GM12878 (cell line): ENCODE data around the gene LONRF2. TPM values are rescaled to one million over a fixed set of nuclear protein-coding genes. Genes with fewer than 3 reads are reported as not detected.

Experiments used
- ATAC-seq: fragments of 200-7000 bp; cut with Tn5 transposase; 3 replicates; pipeline ENCODE4 v1.9.1; 2020; ENCODE audit warnings: mild to moderate bottlenecking, moderate library complexity
- BruUV-seq: library from RNA; stranded (reverse); fragments of 400-500 nt; replicated peaks from 2 replicates; lab custom pipeline; 2021; lab: Mats Ljungman, UMichigan
- CTCF ChIA-PET: fragments of 300-600 bp; sonication (Branson Sonifier 250); formaldehyde crosslinking; extraction: SDS; loops from one replicate; lab custom pipeline; 2021; ENCODE audit warnings: inconsistent platforms; lab: Yijun Ruan, JAX
- POLR2A ChIA-PET: fragments of 350-600 bp; formaldehyde crosslinking; extraction: SDS; loops from one replicate; lab custom pipeline; 2021; ENCODE audit warnings: inconsistent platforms; lab: Charles Lee
- RAD21 ChIA-PET: fragments of 300-600 bp; sonication (Branson Sonifier 250); formaldehyde crosslinking; loops from one replicate; lab custom pipeline; 2023; ENCODE audit warnings: antibody characterized with exemption; ENCODE audit not compliant: unreplicated experiment; lab: Charles Lee
- SMC1A ChIA-PET: fragments of 300-600 bp; sonication (Branson Sonifier 250); formaldehyde crosslinking; loops from one replicate; lab custom pipeline; 2023; ENCODE audit not compliant: unreplicated experiment, uncharacterized antibody; lab: Charles Lee
- DNase-seq: peaks from one replicate; pipeline ENCODE4 v3.0.0-alpha.2; 2011; ENCODE audit warnings: low read depth, low spot score
- FAIRE-seq: peaks from 3 replicates; lab custom pipeline; 2011; peaks lifted over from hg19 to GRCh38; lab: Jason Lieb, UNC
- H2AFZ ChIP-seq: 2 replicates; pipeline ENCODE4 v1.6.0; 2011; ENCODE audit warnings: low read depth, low read length, control low read depth; ENCODE audit not compliant: control insufficient read depth
- H3K27ac ChIP-seq: 2 replicates; pipeline ENCODE4 v1.5.1; 2011; ENCODE audit warnings: control low read depth; ENCODE audit not compliant: control insufficient read depth, insufficient read depth
- H3K27me3 ChIP-seq, 2 experiments: replicated peaks in 1 of 2; 2 replicates each; pipeline versions ENCODE4 v1.6.0 to v1.6.1; 2011; ENCODE audit warnings: low read length in 1 of 2; ENCODE audit not compliant: control insufficient read depth in 2 of 2, insufficient read depth in 2 of 2
- H3K36me3 ChIP-seq, 2 experiments: 2 replicates each; pipeline ENCODE4 v1.5.1; 2011; ENCODE audit warnings: low read length in 1 of 2; ENCODE audit not compliant: control insufficient read depth in 2 of 2, insufficient read depth in 2 of 2
- H3K4me1 ChIP-seq: 2 replicates; pipeline ENCODE4 v1.6.1; 2011; ENCODE audit warnings: mild to moderate bottlenecking, low read length, moderate library complexity, mixed read lengths; ENCODE audit not compliant: control insufficient read depth, insufficient read depth
- H3K4me2 ChIP-seq: 2 replicates; pipeline ENCODE4 v1.6.0; 2011; ENCODE audit warnings: control low read depth; ENCODE audit not compliant: control insufficient read depth, insufficient read depth
- H3K4me3 ChIP-seq: fragments of 200-600 bp; sonication (generic); 2 replicates; pipeline ENCODE4 v1.5.1; 2016
- H3K79me2 ChIP-seq: 2 replicates; pipeline ENCODE4 v1.6.0; 2011; ENCODE audit warnings: low read length; ENCODE audit not compliant: control insufficient read depth, insufficient read depth
- H3K9ac ChIP-seq: 2 replicates; pipeline ENCODE4 v1.8.0; 2011; ENCODE audit warnings: low read length, control low read depth, mixed read lengths; ENCODE audit not compliant: control insufficient read depth, insufficient read depth
- H3K9me3 ChIP-seq: replicated peaks from 3 replicates; pipeline ENCODE4 v1.5.1; 2011; ENCODE audit warnings: mild to moderate bottlenecking, low read length; ENCODE audit not compliant: control insufficient read depth, insufficient read depth
- H4K20me1 ChIP-seq: 2 replicates; pipeline ENCODE4 v1.6.0; 2011; ENCODE audit not compliant: control insufficient read depth, insufficient read depth
- BRCA1 ChIP-seq: IDR thresholded peaks from 2 replicates; pipeline ENCODE4 v1.6.1; 2011; ENCODE audit warnings: low read depth, low read length, improper control_type of control experiment
- FOXM1 ChIP-seq: IDR thresholded peaks from 2 replicates; pipeline ENCODE4 v1.6.1; 2012; ENCODE audit warnings: low read depth, mild to moderate bottlenecking, inconsistent platforms, low read length, moderate library complexity
- HDAC6 ChIP-seq: fragments of 200-600 bp; sonication (generic); IDR thresholded peaks from one replicate; pipeline ENCODE4 v1.8.0; 2017; ENCODE audit warnings: antibody characterized with exemption; ENCODE audit not compliant: unreplicated experiment
- HSF1 ChIP-seq: fragments of 150-350 bp; IDR thresholded peaks from 2 replicates; pipeline ENCODE4 v1.6.1; 2014; ENCODE audit warnings: mild to moderate bottlenecking, low read depth, low read length
- MTA3 ChIP-seq: IDR thresholded peaks from 2 replicates; pipeline ENCODE4 v1.6.1; 2012; ENCODE audit warnings: low read length, inconsistent platforms, borderline replicate concordance
- NBN ChIP-seq: fragments of 450-650 bp; IDR thresholded peaks from 2 replicates; pipeline ENCODE4 v1.6.1; 2016
- NFYA ChIP-seq: IDR thresholded peaks from 2 replicates; pipeline ENCODE4 v1.6.1; 2011; ENCODE audit warnings: low read depth, mild to moderate bottlenecking, low read length, improper control_type of control experiment, borderline replicate concordance
- RAD21 ChIP-seq: IDR thresholded peaks from 2 replicates; pipeline ENCODE4 v1.6.1; 2011; ENCODE audit warnings: mild to moderate bottlenecking, low read depth, low read length, moderate library complexity; ENCODE audit not compliant: insufficient read depth
- SIN3A ChIP-seq: IDR thresholded peaks from 2 replicates; pipeline ENCODE4 v1.6.1; 2012; ENCODE audit warnings: low read depth, low read length, improper control_type of control experiment
- ZSCAN29 ChIP-seq: fragments of 450-650 bp; IDR thresholded peaks from 2 replicates; pipeline ENCODE4 v1.6.1; 2017; ENCODE audit warnings: mild to moderate bottlenecking, moderate library complexity
- ZZZ3 ChIP-seq: IDR thresholded peaks from 2 replicates; pipeline ENCODE4 v1.6.1; 2011; ENCODE audit warnings: low read depth; ENCODE audit not compliant: control insufficient read depth, insufficient read length
- WGBS: methylation state at CpG from one replicate; pipeline ENCODE4 v1.1.6; 2016; ENCODE audit warnings: low lambda C conversion rate; ENCODE audit not compliant: insufficient replicate concordance, insufficient coverage; ENCODE audit errors: missing lambda C conversion rate; 5-methylcytosine and 5-hydroxymethylcytosine counted together
- in situ Hi-C: fragments of 300-500 bp; cut with MboI; formaldehyde crosslinking; loops from 9 replicates; pipeline ENCODE4 v1.14.3; 2018; ENCODE audit warnings: mixed read lengths
- intact Hi-C: fragments of 100-400 bp; cut with micrococcal nuclease; formaldehyde crosslinking; loops from one replicate; pipeline ENCODE4 v1.14.2; 2022; ENCODE audit not compliant: unreplicated experiment
- polyA plus RNA-seq, 11 experiments: library from polyadenylated mRNA; depleted of rRNA in 4 of 11; unstranded in 6 of 11; stranded (reverse) in 5 of 11; fragments of >200 nt; fragmentation: Nextera tagmentation in 4 of 11; fragmentation: Illumina TruSeq in 1 of 11; extraction: Ambion mirVana in 4 of 11; extraction: Trizol in 1 of 11; gene quantifications; 1 replicate in 1 of 11; 2 replicates in 10 of 11; pipeline versions ENCODE4 v1.2.1 to v1.2.3, GENCODE V29; 2011 to 2016; ENCODE audit warnings: inconsistent platforms in 2 of 11, missing spikeins in 2 of 11, low read depth in 1 of 11
- total RNA-seq, 4 experiments: library from RNA; depleted of rRNA in 3 of 4; stranded (reverse); fragments of >200 nt in 3 of 4; fragmentation: Illumina TruSeq in 1 of 4; extraction: Trizol in 1 of 4; gene quantifications; 2 replicates each; pipeline versions ENCODE4 v1.2.1 to v1.2.3, GENCODE V29; 2013 to 2021
- TF ChIP-seq, protein P1 (sequence below): fragments of 450-650 bp; IDR thresholded peaks from 2 replicates; pipeline ENCODE4 v1.6.1; 2016; ENCODE audit warnings: mild to moderate bottlenecking, moderate library complexity, borderline replicate concordance

Gene LONRF2
- total and polyA plus RNA-seq, 10 of the 15 experiments (the other 5 are each of a cell fraction or from before 2014, with no cell fraction given) = under 0.01 to 0.04 (median 0.01) TPM; not detected in 4

GRCh38 chr2:100277540-100278207 lies 44.6 kb downstream of the LONRF2 start:
- Histone ChIP-seq H3K4me3 (no peak overlapping the region), H3K9me3 (no peaks in the 10 kb centered on the region), H3K27me3 (no peaks in the 10 kb centered on the region; a peak in 1 of 4 replicates), H3K4me2 (no peak overlapping the region), H3K36me3 (no peaks in the 10 kb centered on the region), H3K79me2 (no peaks in the 10 kb centered on the region), H3K9ac (no peak overlapping the region), H3K4me1 (no peaks in the 10 kb centered on the region), H4K20me1 (no peaks in the 10 kb centered on the region; the same call in 1 of the 2 replicates), H3K27ac (no peak overlapping the region), H2AFZ (no peak overlapping the region)
- FAIRE-seq (no peak), ATAC-seq (no peak), DNase-seq (no peak)
- POLR2A ChIA-PET = no interaction called here
- intact Hi-C loops = no loop called here
- WGBS = 57% methylated on average over 12 of the region's 12 CpGs
- RAD21 ChIA-PET = no interaction called here
- in situ Hi-C loops = no loop called here
- CTCF ChIA-PET = interaction anchor here (5.0 kb wide), 1 partner anchor 15 kb away, joined by 25 read pairs; no protein-coding TSS in a partner anchor
- TF ChIP-seq NFYA = no peak
- no TSS peak for BruUV-seq
- SMC1A ChIA-PET = no interaction called here

DNA sequence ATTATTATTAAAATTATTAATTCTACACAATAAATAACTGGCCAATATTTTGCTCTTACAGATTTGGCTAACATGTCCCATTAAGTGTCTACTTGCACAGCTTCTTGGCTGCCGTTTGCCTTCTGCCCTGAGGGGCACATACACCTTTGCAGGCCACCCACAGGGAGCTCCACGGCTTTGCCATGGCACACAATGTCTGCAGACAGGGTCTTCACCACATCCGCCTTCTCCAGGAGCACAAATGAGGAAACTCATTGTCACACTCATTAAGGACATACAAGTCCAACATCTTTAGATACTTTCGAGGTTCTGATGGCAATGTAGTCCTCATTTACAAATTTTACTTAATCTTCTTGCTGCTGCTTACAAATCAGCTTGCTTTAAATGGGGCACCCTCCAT lies 45.6 kb downstream of the LONRF2 start:
- POLR2A ChIA-PET = no interaction called here
- WGBS = 4% methylated on average over 4 of the region's 4 CpGs
- Histone ChIP-seq H3K9me3 (no peaks in the 10 kb centered on the region), H3K4me3 (no peak overlapping the region), H3K9ac (no peak overlapping the region), H3K27me3 (no peaks in the 10 kb centered on the region; a peak in 1 of 4 replicates), H3K27ac (no peak overlapping the region), H3K79me2 (no peaks in the 10 kb centered on the region), H3K36me3 (no peaks in the 10 kb centered on the region), H3K4me1 (no peaks in the 10 kb centered on the region), H3K4me2 (no peak overlapping the region), H4K20me1 (no peaks in the 10 kb centered on the region; the same call in 1 of the 2 replicates), H2AFZ (no peak overlapping the region)
- RAD21 ChIA-PET = no interaction called here
- no peak for ATAC-seq
- FAIRE-seq = no peak
- no peak for DNase-seq
- intact Hi-C loops = no loop called here
- CTCF ChIA-PET = interaction anchor here (1.6 to 5.0 kb wide), 2 partner anchors 14 to 104 kb away, joined by 7 to 25 read pairs; no protein-coding TSS in a partner anchor
- in situ Hi-C loops = no loop called here
- no TSS peak for BruUV-seq
- SMC1A ChIA-PET = interaction anchor here (4.1 kb wide), 1 partner anchor 15 kb away, joined by 13 read pairs; no protein-coding TSS in a partner anchor
- TF ChIP-seq FOXM1 (no peak), HSF1 (no peak), BRCA1 (no peak), SIN3A (no peak), MTA3 (no peak), NBN (no peak), ZSCAN29 (no peak), ZZZ3 (no peak), RAD21 (no peak), HDAC6 (no peak)
- TF ChIP-seq, protein P1, sequence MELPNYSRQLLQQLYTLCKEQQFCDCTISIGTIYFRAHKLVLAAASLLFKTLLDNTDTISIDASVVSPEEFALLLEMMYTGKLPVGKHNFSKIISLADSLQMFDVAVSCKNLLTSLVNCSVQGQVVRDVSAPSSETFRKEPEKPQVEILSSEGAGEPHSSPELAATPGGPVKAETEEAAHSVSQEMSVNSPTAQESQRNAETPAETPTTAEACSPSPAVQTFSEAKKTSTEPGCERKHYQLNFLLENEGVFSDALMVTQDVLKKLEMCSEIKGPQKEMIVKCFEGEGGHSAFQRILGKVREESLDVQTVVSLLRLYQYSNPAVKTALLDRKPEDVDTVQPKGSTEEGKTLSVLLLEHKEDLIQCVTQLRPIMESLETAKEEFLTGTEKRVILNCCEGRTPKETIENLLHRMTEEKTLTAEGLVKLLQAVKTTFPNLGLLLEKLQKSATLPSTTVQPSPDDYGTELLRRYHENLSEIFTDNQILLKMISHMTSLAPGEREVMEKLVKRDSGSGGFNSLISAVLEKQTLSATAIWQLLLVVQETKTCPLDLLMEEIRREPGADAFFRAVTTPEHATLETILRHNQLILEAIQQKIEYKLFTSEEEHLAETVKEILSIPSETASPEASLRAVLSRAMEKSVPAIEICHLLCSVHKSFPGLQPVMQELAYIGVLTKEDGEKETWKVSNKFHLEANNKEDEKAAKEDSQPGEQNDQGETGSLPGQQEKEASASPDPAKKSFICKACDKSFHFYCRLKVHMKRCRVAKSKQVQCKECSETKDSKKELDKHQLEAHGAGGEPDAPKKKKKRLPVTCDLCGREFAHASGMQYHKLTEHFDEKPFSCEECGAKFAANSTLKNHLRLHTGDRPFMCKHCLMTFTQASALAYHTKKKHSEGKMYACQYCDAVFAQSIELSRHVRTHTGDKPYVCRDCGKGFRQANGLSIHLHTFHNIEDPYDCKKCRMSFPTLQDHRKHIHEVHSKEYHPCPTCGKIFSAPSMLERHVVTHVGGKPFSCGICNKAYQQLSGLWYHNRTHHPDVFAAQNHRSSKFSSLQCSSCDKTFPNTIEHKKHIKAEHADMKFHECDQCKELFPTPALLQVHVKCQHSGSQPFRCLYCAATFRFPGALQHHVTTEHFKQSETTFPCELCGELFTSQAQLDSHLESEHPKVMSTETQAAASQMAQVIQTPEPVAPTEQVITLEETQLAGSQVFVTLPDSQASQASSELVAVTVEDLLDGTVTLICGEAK = no peak
